HCT116 (cell line): ENCODE data around the gene TTC12.

Experiments used
- CTCF ChIP-seq, 3 experiments: fragments of 200-600 bp in 1 of 3; sonication (generic) in 1 of 3; IDR thresholded peaks in 2 of 3; conservative IDR thresholded peaks in 1 of 3; 2 replicates each; pipeline ENCODE4 v1.5.1; 2012 to 2017; ENCODE audit warnings: low read depth in 2 of 3, low read length in 2 of 3, antibody characterized with exemption in 1 of 3, borderline replicate concordance in 1 of 3, control low read depth in 1 of 3, mild to moderate bottlenecking in 1 of 3, mixed read lengths in 1 of 3, mixed run types in 1 of 3, moderate library complexity in 1 of 3; ENCODE audit not compliant: insufficient read depth in 1 of 3
- POLR2A ChIP-seq: IDR thresholded peaks from 2 replicates; pipeline ENCODE4 v1.7.0; 2011; ENCODE audit warnings: borderline replicate concordance; ENCODE audit not compliant: insufficient read depth, insufficient read length; ENCODE audit errors: extremely low read depth

- no peak for TF ChIP-seq POLR2A
- no peak for TF ChIP-seq CTCF (IDR thresholded peaks at IDR 0.05 in 2 of 3, conservative IDR thresholded peaks at IDR 0.05 in 1 of 3; ENCODE audit: borderline replicate concordance in 1 of 3, insufficient read depth in 1 of 3, low read depth in 2 of 3, low read length in 2 of 3)
Observed at GRCh38 chr11:113316256-113316655, 1.9 kb downstream of the TTC12 start.
